HG02763 (cell line): ENCODE results near the gene MAP3K6.

Source experiments
- ATAC-seq: cut with Tn5 transposase; IDR thresholded peaks from one replicate; pipeline ENCODE4 v1.9.1; 2021; ENCODE audit warnings: mild to moderate bottlenecking, moderate library complexity; ENCODE audit not compliant: unreplicated experiment

MAP3K6 gene

DNA sequence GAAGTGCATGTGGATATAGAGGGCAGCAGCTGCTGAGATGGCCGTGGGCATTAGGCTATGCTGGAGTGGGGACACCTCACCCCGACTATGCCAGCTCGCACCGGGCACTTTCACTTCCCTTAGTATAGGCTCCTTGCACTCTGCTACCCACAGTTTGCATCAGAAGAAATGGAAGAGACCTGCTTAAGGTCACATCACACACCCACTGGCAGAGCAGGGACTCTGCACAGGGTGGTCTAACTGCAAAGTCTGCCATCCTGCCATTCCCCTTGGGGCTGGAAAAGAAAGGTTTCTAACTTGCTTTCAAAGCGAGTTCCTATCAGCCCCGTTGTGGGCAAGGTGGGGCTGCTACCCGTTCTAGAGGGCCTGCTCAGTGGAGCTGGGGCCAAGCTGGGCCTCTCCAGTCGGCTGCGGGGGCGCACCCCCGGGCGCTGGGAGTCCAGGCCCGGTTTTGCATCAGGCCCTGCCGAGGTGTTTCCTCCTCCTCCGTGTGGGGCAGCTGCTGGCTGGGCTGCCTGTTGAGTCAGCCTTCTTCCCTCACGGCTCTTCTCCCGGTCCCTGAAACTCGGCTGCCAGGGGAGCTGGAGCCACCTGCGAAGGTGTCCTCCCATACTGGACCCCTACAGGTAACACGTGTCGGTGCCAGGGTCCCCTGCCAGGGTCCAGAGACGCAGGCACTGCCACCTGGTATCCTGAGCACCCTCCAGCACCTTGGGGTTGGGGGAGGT is 25.1 kb downstream of the MAP3K6 start, which contains the start of gene SYTL1:
TSS of gene SYTL1 (plus strand) at position 498 of the 728 bp plus-strand sequence. CDS start 3,313 bp downstream, outside the sequence.
- ATAC-seq, result no peak

DNA sequence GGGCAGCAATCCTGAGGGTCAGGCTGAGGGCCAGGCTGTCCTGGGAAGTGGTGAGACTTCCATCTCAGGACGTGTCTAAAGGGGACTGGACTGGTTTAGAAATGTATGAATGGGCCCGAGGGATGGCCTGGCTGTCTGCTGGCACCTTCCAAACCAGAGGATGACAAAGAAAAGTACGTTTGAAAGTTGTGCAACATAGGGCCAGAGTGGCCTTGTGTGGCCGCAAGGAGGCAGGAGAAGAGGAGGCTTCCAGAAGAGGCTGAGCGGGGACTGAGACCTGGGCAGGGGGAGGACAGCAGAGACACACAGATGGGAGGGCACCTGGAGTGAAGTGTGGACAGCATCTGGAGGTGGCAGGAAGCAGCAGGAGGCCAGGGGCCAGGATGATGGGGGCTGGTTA is 27.5 kb downstream of the MAP3K6 start:
- no peak for ATAC-seq

DNA sequence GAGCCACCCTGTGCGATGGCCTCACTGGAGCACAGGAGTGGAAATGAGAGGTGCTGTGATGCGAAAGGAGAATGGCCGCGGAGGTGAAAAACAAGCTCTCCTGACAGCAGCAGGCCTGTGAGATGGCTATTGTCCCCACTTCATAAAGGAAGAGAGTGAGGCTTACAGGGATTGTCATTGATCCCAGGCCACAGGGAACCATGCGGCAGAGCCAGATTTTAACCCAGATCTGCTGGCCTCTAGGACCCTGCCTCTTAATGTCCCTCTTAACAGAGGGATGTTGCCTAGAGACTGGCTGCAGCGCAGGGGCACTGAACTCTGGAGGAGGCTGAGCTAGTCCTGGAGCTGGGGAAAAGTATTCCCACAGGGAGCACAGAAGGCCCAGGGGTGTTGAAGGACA is 28.0 kb downstream of the MAP3K6 start:
- no peak for ATAC-seq

DNA sequence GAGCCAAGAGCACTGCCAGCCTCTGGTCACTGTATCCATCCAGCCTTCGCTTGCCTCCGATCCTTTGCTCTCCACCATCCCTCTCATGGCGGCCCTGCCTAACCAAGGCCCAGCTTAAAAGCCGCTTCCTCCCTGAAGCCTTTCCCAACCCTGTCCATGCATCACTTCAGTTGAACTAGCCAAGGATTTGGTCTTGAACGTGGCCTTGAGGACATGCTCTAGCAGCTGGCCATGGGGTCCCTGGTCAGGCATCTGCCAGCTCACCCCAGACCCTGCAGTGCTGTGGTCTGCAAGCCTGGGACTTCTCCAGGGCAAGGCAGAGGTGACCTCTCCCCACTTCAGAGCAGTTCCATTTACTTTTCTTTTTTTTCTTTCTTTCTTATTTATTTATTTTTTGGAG is 30.0 kb downstream of the MAP3K6 start:
- ATAC-seq, result no peak

DNA sequence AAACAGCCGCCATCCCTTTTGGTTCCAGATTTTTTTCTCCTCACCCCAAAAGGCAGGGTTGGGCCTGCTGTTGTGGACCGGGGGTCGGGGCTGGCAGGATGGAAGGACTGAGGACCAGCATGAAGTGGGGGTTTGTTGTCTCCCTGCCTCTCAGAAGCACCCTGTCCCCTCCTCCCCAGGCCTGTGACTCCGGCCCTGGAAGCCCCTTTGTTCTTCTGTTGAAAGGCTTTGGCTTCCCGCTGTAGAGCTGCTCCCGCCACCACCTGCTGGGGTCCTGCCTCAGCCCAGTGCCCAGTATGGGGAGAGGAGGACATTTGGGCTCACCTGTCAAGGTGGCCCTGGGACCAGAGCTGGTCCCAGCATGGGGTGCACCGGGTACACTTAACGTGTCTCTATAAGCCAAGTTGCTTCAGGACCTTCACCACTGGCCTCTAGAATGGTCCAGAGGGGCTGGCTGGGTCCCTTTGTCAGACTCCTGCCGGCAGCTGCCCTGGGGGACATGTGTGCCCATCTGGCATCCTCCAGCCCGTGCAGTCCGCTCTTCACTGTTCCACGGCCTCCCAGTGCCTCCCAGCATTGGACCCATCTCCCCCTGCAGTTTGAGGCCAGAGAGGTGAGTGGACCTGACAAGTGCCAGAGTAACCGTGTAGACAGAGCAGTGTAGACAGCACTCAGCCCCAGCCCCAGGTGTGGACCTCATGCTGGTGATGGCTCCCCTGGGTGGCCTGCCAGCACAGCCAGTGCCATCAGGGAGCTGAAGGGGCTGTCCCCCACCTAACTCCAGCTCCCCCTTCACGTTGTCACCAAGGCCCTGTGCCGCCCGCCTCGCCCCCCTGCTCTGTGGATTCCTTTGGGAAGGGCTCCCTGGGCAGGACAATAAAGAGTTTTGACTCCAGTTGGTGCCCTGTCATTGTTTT is 31.0 kb downstream of the MAP3K6 start:
- ATAC-seq, result no peak

DNA sequence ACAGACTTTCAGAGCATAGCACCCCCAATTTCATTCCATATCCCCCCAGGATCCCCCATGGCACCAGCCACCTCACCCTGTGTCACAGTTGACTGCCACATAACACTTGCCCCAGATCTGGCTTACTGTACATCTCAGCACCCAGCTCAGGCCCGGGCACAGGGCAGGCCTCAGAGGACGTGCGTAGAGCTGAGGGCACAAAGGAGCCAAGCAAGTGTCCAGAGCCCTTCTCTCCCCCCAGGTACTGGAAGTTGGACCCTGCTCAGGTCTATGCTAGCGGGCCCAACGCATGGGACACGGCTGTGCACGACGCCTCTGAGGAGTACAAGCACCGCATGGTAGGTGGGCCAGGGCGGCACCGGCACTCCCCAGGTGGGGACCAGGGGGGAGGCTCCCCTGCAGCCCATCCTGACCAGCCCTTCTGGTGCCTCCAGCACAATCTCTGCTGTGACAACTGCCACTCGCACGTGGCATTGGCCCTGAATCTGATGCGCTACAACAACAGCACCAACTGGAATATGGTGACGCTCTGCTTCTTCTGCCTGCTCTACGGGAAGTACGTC is 33.0 kb downstream of the MAP3K6 start:
- no peak for ATAC-seq

DNA sequence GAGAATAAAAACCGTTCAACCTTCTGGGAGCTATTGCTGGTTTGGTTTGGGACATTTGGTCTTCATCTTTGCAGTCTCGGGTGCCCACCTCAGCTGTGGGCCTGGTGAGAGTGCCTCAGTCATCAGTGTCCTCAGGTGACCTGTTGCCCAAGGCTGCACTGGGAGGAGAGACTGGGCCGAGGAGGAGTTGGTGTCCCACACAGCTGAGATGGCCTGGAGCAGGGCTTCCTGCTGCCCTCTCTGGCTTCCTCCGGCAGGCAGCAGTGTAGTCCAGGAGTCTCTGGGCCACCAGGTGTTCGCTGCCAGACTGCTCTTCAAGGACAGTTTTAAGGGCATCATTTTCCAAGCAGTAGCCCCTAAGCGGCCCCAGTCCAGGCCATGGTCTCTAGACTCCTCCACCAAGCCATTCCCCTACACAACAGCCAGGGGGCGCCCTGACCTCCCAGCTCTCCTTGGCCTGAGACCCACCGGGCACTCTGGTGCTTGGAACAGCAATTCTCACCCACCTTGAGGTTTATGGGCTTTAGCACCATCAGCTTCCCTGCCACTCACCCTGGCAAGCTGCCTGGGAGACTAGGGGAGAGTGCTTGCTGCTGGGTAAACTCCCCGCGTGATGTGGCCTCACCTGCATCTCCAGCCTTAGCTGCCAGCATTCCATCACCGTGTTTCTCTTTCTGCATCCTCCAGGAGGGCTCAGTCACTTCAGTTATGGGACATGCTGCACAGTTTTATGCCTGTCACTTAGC is 34.1 kb downstream of the MAP3K6 start:
- no peak for ATAC-seq

DNA sequence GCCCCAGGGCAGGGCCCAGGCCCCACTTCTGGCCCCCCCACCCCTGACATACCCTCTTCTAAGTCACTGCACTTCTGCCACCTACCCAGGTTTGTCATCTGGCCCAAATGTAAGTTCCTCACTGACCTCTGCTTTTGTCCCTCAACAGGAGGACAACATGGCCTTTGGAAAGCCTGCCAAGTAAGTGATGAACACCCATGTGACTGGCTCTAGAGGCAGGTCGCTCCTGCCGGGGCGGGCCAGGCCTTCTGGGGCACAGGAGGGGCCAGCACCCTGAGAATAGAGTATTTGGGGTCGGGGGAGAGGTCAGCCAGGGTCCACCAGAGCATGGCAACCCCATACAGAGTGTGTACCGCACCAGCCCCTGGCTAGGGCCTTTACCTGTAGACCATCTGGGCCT is 34.8 kb downstream of the MAP3K6 start:
- ATAC-seq, result no peak

DNA sequence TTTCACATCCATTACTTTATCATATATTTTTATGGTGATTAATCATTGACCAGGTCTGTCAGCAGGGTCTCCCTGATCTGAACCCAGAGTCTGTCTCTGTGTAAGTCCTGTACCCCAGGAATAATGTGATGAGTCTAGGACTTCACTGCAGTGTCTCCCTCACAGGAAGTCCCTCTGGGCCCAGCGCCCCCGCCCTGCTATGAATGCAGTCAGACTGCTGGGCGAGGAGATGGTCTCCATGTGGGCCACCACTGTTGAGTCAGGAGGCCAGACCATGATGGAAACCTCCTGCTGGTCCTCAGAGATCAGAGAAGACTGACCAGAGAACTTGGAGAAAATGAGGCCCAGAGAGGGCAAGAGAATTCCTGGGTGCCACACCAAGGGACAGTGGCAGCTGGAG is 35.3 kb downstream of the MAP3K6 start:
- ATAC-seq, result no peak

DNA sequence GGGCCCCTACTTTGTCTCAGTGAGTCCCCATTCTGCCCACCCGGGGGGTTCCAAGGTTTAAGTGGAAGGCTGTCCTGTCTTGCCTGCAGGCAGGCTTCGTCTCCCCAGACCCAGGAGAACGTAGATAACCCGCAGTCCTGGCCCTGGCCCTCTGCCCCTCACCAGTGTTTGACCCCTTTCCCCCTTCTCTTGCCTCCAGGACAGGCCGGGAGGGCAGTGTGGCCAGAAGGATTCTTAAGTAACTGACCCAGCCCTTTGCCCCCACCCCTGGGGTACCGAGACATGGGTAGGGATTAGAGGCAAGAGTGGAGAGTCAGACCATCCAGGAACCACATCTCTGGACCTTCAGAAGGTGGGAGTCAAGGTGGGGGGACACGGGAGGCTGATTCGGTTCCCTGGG is 36.0 kb downstream of the MAP3K6 start:
- ATAC-seq, result no peak

DNA sequence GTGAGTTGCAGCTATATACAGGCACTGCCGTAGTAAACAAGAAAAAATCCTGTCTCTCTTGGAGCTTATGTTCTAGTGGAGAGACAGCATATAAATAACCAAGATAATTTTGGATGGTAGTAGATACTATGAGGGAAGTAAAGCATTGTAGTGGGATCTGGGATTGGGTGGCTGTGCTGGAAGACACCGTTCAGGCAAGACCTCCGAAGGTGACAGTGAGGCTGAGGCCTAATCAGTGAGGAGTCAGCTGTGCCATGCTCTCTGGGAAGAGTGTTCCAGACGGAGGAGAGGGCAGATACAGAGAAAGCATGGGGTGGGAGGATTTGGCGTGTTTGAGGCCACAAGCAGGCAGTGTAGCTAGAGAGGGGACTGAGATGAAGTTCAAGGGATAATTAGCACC is 38.8 kb downstream of the MAP3K6 start:
- ATAC-seq, result no peak

DNA sequence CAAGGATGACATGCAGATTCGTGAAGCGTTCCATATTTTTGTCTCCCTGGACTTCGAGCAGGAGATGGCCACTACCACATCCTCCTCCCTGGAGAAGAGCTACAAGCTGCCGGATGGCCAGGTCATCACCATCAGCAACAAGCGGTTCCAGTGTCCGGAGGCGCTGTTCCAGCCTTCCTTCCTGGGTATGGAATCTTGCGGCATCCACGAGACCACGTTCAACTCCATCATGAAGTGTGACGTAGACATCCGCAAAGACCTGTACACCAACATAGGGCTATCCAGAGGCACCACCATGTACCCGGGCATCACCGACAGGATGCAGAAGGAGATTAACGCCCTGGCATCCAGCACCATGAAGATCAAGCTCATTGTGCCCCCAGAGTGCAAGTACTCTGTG is 41.5 kb downstream of the MAP3K6 start:
- ATAC-seq, result no peak

DNA sequence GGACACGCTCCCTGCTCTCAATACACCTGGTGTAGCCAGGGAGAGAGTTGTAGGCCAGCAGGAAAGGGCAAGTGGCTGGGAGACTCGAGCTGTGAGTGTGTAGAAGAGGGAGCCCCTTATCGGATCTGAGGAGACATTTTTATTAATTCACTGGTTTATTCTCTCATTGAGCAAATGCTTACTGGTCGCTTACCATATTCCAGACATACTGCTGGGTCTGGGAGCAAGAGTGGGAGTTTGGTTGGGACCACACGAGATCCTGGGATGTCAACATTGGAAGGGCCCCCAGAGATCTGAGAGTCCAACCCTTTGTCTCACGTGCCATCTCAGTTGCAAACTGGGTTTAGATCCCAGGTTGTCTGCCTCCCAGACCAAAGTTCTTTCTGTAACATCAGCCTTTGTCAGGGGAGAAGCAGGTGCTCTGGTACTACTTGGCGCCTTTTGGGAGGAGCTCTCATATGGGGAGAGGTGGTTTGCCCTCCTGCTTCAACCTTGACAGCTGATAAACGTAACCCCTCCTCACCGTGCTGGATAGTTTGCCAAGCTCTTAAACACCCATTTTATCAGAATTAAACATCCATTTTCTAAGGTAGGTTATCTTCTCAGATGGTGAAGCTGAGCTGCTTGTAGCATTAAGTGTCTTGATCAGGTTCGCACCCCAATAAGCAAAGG is 44.1 kb downstream of the MAP3K6 start:
- ATAC-seq, result no peak

DNA sequence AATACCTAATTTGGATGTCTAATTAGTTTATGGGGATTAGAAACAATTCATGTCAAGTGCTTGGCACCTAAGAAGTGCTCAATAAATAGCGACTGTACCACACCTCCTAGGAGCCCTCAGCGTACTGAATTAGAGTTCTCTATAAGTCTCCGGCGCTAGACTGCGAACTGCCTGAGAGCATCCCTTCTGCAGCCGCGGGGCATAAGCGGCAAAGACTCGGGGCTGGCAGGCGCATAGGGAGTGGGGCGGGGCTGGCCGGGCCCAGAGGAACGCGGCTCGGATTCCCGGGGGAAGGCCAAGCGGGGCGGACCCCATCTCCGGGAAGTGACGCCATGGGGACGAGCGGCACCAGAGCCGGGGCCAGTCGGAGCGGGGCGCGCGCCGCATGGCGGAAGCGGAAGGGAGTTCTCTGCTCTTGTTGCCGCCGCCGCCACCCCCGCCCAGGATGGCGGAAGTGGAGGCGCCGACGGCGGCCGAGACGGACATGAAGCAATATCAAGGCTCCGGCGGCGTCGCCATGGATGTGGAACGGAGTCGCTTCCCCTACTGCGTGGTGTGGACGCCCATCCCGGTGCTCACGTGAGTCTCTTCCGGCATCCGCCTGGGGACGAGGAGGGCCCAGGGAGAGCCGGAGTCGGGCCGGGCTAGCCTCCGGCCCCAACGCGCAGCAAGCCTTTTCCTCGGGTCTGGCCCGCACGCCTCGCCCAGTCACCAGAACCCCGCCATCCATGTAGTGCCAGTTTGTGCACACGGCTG is 44.8 kb downstream of the MAP3K6 start, which contains the start of gene TMEM222:
TSS of gene TMEM222 (plus strand) at position 351 of the 756 bp plus-strand sequence. CDS start at position 386, 35 bp downstream.
- peak; percentile 92 for ATAC-seq

DNA sequence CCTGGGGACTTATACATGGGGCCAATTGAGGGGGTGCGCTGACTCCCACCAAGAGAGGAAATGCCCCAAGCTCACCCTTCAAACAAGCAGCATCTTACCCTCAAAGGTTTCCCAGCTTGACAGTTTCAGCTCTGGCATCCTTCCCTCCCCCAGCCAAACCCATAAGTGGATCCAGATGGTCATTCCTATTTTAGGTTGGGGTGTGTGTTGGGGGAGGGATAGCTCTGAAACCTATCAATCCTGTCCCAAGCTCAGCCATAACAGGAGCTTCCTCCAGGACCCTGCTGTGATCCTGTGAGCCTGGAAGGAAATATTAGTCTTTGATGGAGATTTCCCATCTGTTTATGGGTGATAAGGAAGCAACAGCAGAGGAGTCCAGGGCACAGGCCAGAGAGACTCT is 48.2 kb downstream of the MAP3K6 start:
- no peak for ATAC-seq

DNA sequence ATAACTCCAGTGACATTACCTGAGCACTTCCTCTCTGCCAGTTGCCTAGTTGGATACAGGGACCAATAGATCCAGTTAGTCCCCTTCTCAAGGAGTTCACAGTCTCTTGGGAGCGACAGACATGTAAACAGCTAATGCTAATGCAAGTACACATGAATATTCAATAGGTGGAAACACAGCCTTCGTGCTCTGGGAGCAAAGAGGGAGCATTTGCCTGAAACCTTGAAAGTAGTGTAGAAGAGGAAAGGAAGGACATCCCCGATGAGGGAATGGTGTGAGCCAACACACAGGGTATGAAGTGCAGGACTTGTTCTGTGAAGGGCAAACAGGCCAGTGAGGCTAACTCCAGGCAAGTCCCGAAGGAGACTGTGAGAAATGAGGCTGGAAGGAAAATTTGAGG is 48.6 kb downstream of the MAP3K6 start:
- ATAC-seq, result no peak

DNA sequence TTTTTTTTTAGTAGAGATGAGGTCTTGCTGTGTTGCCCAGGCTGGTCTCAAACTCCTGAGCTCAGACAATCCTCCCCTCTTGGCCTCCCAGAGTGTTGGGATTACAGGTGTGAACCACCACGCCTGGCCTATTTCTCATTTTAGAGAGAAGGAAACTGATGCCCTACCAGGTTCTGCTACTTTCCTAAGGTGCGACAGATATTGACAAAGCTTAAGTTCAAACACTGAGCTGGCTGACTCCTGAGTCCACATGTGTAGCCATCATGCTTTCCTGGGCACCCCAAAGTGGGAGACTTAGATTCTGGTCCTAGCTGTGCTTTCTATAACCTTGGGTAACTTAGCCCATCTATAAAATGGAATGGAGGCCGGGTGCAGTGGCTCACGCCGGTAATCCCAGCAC is 49.9 kb downstream of the MAP3K6 start:
- ATAC-seq, result no peak

DNA sequence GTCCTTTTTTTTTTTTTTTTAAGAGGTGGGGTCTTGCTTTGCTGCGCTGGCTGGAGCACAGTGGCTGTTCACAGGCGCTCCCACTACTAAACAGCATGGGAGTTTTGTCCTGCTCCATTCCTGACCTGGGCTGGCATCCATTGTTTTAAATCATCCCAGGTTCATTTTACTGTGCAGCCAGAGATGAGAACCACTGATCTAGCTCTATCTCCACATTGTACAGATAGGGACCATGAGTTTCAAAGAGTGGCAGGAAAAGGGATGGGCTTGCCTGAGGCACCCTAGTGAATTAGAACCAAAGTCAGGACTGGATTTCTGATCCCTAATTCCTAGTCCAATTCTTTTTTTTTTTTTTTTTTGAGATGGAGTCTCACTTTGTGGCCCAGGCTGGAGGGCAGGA is 52.0 kb downstream of the MAP3K6 start:
- no peak for ATAC-seq

DNA sequence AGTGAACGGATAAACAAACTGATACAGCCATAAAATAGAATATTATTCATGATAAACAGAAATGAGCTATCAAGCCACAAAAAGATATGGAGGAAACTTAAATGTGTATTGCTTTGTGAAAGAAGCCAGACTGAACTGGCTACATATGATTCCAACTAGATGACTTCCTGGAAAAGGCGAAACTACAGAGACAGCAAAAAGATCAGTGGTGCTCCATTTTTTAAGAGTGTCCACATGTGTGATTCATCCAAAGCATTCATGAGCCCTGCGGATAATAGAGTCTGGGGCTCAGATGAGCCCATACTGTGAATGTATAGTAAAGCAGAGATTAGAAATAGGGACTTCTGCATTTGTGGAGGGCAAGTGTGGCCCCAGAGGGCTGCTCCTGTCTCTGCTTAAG is 52.6 kb downstream of the MAP3K6 start:
- no peak for ATAC-seq
